Activated CD8-positive, alpha-beta T cell treated with anti-CD3 and anti-CD28 coated beads for 36 hours (primary cell): ENCODE results near the gene LAMA5. TPM values are rescaled to one million over a fixed set of nuclear protein-coding genes. Genes with fewer than 3 reads are reported as not detected.

Experiments
- ATAC-seq: fragments of 200-7000 bp; cut with Tn5 transposase; one replicate; pipeline ENCODE4 v1.10.0; 2021; ENCODE audit warnings: mild to moderate bottlenecking, moderate library complexity
- CTCF ChIA-PET: fragments of 350-600 bp; sonication (Branson Sonifier 250); formaldehyde crosslinking; loops from one replicate; lab custom pipeline; 2021; ENCODE audit warnings: antibody characterized with exemption; lab: Charles Lee
- POLR2A ChIA-PET: fragments of 350-600 bp; sonication (Branson Sonifier 250); formaldehyde crosslinking; loops from one replicate; lab custom pipeline; 2021; ENCODE audit warnings: antibody characterized with exemption; lab: Charles Lee
- DNase-seq: peaks from one replicate; pipeline ENCODE4 v3.0.0-alpha.2; 2020
- H3K27ac Mint-ChIP-seq: one replicate; pipeline ENCODE4 v1.8.0; 2021; ENCODE audit warnings: mild to moderate bottlenecking, mixed read lengths
- H3K27me3 Mint-ChIP-seq: one replicate; pipeline ENCODE4 v1.8.0; 2021; ENCODE audit warnings: mixed read lengths
- H3K36me3 Mint-ChIP-seq: one replicate; pipeline ENCODE4 v1.8.0; 2021; ENCODE audit warnings: low read depth, mixed read lengths
- H3K4me1 Mint-ChIP-seq: one replicate; pipeline ENCODE4 v1.8.0; 2021; ENCODE audit warnings: low read depth, mixed read lengths
- H3K4me3 Mint-ChIP-seq: one replicate; pipeline ENCODE4 v1.8.0; 2021; ENCODE audit warnings: mild to moderate bottlenecking, moderate library complexity, mixed read lengths
- H3K9me3 Mint-ChIP-seq: one replicate; pipeline ENCODE4 v1.8.0; 2021; ENCODE audit warnings: mixed read lengths
- intact Hi-C: fragments of 100-400 bp; cut with micrococcal nuclease; formaldehyde crosslinking; loops from one replicate; pipeline ENCODE4 v1.10.0; 2022
- total RNA-seq, 2 experiments: library from RNA; stranded (reverse); gene quantifications; one replicate each; pipeline ENCODE4 v1.2.3, GENCODE V29; 2021
- TF ChIP-seq, protein P1 (sequence below): fragments of 200-600 bp; IDR thresholded peaks from one replicate; pipeline ENCODE4 v1.8.0; 2022; ENCODE audit warnings: antibody characterized with exemption, mild to moderate bottlenecking

Gene LAMA5
- total RNA-seq, 2 experiments from 2014 or later, result 0.25 to 0.76 TPM

DNA sequence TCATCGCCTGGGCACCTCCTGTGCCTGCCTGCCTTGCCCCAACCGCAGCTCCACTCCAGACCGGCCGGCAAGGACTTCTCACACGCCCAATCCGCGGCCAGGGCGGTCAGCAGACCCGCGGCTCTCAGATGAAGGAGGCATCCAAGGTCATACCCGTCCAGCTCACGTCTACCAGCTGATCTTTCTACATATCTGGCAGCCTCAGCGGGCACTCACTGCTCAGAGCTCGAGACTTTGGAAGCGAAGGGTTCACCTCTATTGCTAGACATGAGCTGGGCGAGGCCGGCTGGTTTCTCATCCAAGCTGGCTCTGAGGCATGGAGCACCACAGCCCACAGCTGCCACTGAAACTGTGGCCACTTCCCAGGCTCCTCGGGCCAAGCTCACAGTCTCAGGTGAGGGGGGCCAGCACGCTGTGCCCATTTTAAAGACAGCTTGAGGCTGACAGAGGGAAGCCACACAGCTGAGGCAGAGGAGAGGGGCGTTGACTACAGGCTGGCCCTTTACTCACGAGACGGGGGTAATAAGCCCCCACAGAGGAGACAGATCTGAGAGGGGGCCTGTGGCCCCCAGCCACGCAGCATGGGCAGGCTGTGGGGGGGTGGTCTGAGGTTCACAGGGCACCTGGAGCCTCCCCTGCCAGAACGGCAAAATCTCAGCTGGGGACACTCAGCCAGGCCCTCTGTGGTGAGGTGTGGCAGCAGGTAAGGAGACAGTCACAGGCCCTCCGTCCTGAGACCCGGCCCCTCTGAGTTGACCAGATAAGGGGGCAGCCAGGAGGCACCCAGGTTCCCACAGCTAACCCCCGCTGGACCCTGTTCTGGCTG is 2.0 kb downstream of the LAMA5 start:
- Mint-ChIP-seq H3K36me3 (no peaks in the 10 kb centered on the region), H3K4me1 (peaks cover 5% of the 10 kb centered on the region), H3K27ac (no peak overlapping the region), H3K27me3 (peaks cover 27% of the 10 kb centered on the region), H3K4me3 (no peak overlapping the region), H3K9me3 (no peaks in the 10 kb centered on the region)
- ChIA-PET CTCF (interaction anchor here (1.1 to 1.8 kb wide), 3 partner anchors 11 to 18 kb away, joined by 3 to 4 read pairs (median 4); no protein-coding TSS in a partner anchor), POLR2A (interaction anchor here (1.0 kb wide), 1 partner anchor 20 kb away, joined by 3 read pairs; no protein-coding TSS in a partner anchor)
- ATAC-seq, result no peak
- TF ChIP-seq, protein P1, sequence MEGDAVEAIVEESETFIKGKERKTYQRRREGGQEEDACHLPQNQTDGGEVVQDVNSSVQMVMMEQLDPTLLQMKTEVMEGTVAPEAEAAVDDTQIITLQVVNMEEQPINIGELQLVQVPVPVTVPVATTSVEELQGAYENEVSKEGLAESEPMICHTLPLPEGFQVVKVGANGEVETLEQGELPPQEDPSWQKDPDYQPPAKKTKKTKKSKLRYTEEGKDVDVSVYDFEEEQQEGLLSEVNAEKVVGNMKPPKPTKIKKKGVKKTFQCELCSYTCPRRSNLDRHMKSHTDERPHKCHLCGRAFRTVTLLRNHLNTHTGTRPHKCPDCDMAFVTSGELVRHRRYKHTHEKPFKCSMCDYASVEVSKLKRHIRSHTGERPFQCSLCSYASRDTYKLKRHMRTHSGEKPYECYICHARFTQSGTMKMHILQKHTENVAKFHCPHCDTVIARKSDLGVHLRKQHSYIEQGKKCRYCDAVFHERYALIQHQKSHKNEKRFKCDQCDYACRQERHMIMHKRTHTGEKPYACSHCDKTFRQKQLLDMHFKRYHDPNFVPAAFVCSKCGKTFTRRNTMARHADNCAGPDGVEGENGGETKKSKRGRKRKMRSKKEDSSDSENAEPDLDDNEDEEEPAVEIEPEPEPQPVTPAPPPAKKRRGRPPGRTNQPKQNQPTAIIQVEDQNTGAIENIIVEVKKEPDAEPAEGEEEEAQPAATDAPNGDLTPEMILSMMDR, result no peak
- intact Hi-C loops, result no loop called here
- DNase-seq, result no peak

DNA sequence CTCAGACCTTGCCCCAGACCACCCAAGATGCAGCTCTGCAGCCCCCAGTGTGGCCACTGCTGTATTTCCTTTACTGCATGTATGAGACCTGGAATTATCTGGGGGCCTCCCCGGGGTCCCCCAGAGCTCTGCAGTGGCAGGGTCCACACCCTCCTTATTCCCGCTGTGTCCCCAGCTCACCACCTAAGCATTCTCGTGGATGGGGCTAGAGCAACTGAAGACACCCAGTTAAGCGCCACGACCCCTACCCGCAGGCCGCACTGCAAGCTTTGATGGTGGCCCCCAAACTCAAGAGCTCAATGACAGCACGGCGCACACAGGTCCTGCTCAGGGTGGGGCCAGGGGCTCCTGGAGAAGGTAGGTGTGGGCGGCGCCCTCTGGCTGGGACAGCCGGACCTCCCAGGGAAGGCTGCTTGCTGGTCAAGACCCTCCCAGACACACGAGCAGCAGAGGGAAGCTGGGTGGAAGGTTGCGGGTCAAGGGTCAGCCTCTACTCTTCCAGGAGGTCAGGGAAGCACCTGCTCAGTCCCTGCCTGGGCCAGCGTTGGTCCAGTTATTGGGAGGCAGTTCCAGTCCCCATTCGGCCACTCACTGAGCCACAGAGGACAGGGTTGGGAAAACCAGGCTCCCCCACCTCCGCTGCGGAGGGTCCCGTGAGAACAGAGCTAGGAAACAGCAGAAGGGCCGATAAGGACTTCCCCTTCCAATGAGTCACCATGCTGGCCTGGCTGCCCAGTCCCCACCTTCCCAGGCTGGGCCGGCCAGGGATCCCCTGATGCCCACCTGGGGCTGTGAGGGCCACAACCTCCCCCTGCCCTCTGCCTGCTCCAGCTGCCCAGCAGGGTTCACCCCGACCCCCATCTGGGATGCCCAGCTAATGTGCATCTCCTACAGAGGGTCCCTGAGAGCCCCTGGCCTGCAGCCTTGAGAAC is 2.9 kb downstream of the LAMA5 start:
- Mint-ChIP-seq H3K36me3 (no peaks in the 10 kb centered on the region), H3K27me3 (peaks cover 23% of the 10 kb centered on the region), H3K4me3 (no peak overlapping the region), H3K4me1 (peaks cover 2% of the 10 kb centered on the region), H3K9me3 (no peaks in the 10 kb centered on the region), H3K27ac (no peak overlapping the region)
- ATAC-seq (no peak), DNase-seq (no peak)
- TF ChIP-seq, protein P1, result no peak
- intact Hi-C loops, result no loop called here
- POLR2A ChIA-PET, result interaction anchor here (0.5 to 1.0 kb wide), 3 partner anchors 19 to 21 kb away, joined by 3 to 6 read pairs (median 3); no protein-coding TSS in a partner anchor
- CTCF ChIA-PET, result interaction anchor here (1.1 to 1.8 kb wide), 3 partner anchors 12 to 19 kb away, joined by 3 to 4 read pairs (median 4); no protein-coding TSS in a partner anchor

DNA sequence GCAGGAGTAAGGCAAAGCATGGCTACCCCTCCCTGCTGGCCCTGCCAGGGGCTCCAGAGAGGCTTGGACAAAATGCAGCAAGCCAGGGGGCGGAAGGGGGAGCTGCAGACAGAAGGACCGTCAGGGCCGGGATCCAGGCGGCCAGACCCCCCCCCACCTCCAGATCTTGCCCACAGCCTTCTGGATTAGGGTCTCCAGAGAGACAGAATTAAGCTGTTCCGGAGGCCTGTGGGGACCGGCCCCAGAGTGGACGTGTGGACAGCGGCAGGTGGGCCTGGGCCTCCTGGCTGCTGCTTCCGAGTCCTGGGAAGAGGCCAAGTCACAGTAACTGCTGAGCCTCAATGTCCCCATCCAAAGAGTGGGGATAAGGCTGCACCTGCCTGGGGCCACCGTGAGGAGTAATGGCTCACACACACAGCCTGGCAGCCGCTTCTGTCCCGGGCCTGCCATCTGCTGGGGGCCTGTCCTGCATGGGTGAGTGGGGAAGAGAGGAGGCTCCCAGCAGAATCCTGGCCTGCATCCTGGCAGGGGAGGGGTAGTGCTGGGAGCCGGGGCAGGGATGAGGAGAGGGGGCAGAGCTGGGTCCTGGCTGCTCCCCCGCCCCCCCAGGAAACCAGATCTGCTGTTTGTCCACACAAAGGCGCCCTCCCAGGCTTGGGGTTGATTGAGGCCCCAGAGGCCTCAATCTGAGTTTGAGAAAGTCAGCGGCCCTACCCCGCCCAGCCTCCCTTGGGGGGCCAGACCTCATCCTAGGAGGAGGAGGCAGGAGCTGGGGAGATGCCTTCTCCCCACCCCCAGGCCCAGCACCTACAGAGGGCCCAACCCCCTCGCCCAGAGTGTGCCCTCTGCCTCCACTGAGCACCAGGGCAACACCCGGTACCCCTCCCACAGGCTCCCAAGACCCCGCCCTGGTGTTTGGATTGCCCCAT is 3.9 kb downstream of the LAMA5 start:
- no peak for DNase-seq
- Mint-ChIP-seq H3K4me3 (no peak overlapping the region), H3K27ac (no peak overlapping the region), H3K9me3 (no peaks in the 10 kb centered on the region), H3K4me1 (no peaks in the 10 kb centered on the region), H3K36me3 (no peaks in the 10 kb centered on the region), H3K27me3 (peaks cover 15% of the 10 kb centered on the region)
- no peak for ATAC-seq
- TF ChIP-seq, protein P1, result no peak
- ChIA-PET POLR2A (interaction anchor here (1.0 kb wide), 1 partner anchor 20 kb away, joined by 6 read pairs; no protein-coding TSS in a partner anchor), CTCF (interaction anchor here (1.8 kb wide), 1 partner anchor 13 kb away, joined by 4 read pairs; no protein-coding TSS in a partner anchor)
- intact Hi-C loops, result no loop called here

DNA sequence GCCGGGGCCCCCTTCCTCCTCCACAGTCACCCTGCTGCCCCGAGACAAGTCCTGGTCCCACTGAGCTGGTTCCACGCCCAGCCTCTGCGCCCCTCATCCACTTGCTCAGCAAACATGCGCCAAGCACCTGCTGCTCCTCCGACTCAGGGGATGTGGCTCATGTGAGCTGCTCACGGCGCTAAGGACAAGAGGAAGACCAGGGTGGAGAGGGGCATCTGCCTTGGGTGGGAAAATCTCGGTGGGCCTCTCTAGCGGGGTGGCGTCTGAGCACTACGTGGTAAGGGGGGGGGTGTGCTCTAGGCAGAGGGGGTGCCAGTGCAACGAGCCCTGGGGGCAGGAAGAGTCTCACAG is 4.5 kb downstream of the LAMA5 start:
- ChIA-PET CTCF (no interaction called here), POLR2A (no interaction called here)
- no peaks in the 10 kb centered on the region for H3K4me1 Mint-ChIP-seq
- TF ChIP-seq, protein P1, result no peak
- DNase-seq, result no peak
- peaks cover 8% of the 10 kb centered on the region for H3K27me3 Mint-ChIP-seq
- ATAC-seq, result no peak
- no peak overlapping the region for H3K4me3 Mint-ChIP-seq
- H3K27ac Mint-ChIP-seq, result no peak overlapping the region
- intact Hi-C loops, result no loop called here
- no peaks in the 10 kb centered on the region for H3K36me3 Mint-ChIP-seq
- H3K9me3 Mint-ChIP-seq, result no peaks in the 10 kb centered on the region
